Ureter (tissue), 1 donor: ENCODE results near the gene CDC25B. TPM values are rescaled to one million over a fixed set of nuclear protein-coding genes. Genes with fewer than 3 reads are reported as not detected.
A peak's percentile ranks its signal among the peaks of the same experiment; 100 is the strongest.
"Not testable (repeated sequence)": the region's sequence is repeated elsewhere in the genome, so short reads cannot be mapped to it uniquely, and the experiment has no call there.

Experiments used
- DNase-seq: peaks from one replicate; pipeline ENCODE4 v3.0.0-alpha.2; 2020; ENCODE audit warnings: low spot score
- total RNA-seq: library from RNA; stranded (reverse); gene quantifications from one replicate; pipeline ENCODE4 v1.2.4, GENCODE V29; 2023
- donor health status: DM: yes; HTN: yes; CAD: no.

The CDC25B gene
- total RNA-seq, 1 donor from 2014 or later = 16.6 TPM

GRCh38 chr20:3785240-3786125 lies 10.6 kb upstream of the CDC25B start:
- DNase-seq = peak; percentile 48

GRCh38 chr20:3786126-3786484 lies 10.0 kb upstream of the CDC25B start:
- DNase-seq = peak; percentile 61

GRCh38 chr20:3786665-3787323 lies 9.3 kb upstream of the CDC25B start, which contains the start of gene CENPB:
Gene CENPB (minus strand): TSS chr20:3786740. CDS start chr20:3786483, 257 bp downstream.
- peak; percentile 90 for DNase-seq

- DNase-seq = no peak
Measured at GRCh38 chr20:3787324-3788014, 8.6 kb upstream of the CDC25B start.

- no peak for DNase-seq
Measured at GRCh38 chr20:3788685-3789155, 7.4 kb upstream of the CDC25B start.

GRCh38 chr20:3789201-3789600 lies 6.9 kb upstream of the CDC25B start:
- DNase-seq = not testable (repeated sequence)

GRCh38 chr20:3794168-3794567 lies 1.9 kb upstream of the CDC25B start:
- DNase-seq = not testable (repeated sequence)

GRCh38 chr20:3794701-3795420 lies 1.2 kb upstream of the CDC25B start:
- peak; percentile 47 for DNase-seq

- peak; percentile 43 for DNase-seq
Measured at GRCh38 chr20:3796477-3797225, 541 bp downstream of the CDC25B start.

GRCh38 chr20:3797226-3797545 lies 1.1 kb downstream of the CDC25B start:
- peak; percentile 42 for DNase-seq

GRCh38 chr20:3797592-3798372 lies 1.7 kb downstream of the CDC25B start:
- DNase-seq = peak; percentile 42

- no peak for DNase-seq
Measured at GRCh38 chr20:3798373-3798768, 2.3 kb downstream of the CDC25B start.

- DNase-seq = peak; percentile 42
Measured at GRCh38 chr20:3798908-3799248, 2.8 kb downstream of the CDC25B start.

- DNase-seq = no peak
Measured at GRCh38 chr20:3800256-3800877, 4.3 kb downstream of the CDC25B start.

GRCh38 chr20:3800878-3801260 lies 4.8 kb downstream of the CDC25B start:
- no peak for DNase-seq

GRCh38 chr20:3801299-3801698 lies 5.2 kb downstream of the CDC25B start:
- DNase-seq = no peak

- DNase-seq = no peak
Measured at GRCh38 chr20:3801846-3802245, 5.7 kb downstream of the CDC25B start.

GRCh38 chr20:3802524-3803239 lies 6.6 kb downstream of the CDC25B start:
- no peak for DNase-seq

- DNase-seq = no peak
Measured at GRCh38 chr20:3803289-3803688, 7.2 kb downstream of the CDC25B start.
